Gastrocnemius medialis (tissue), 4 donors: Measurements from ENCODE around the gene TMEM161A. TPM values are rescaled to one million over a fixed set of nuclear protein-coding genes. Genes with fewer than 3 reads are reported as not detected.

Source experiments
- ATAC-seq, 2 donors: fragments of 150-250 bp; one replicate each; pipeline ENCODE4 v1.9.1; 2016
- DNase-seq, 2 donors: peaks; one replicate each; pipeline ENCODE4 v3.0.0-alpha.2; 2019
- H3K27ac ChIP-seq, 4 donors: fragments of 200-600 bp; sonication (generic); 1 replicate in 1 of 4; 2 replicates in 3 of 4; pipeline ENCODE4 v1.5.1; 2016 to 2018; ENCODE audit warnings: mild to moderate bottlenecking in 2 of 4, moderate library complexity in 1 of 4
- H3K27me3 ChIP-seq, 3 donors: fragments of 200-600 bp; sonication (generic) in 2 of 3; 1 replicate in 1 of 3; 2 replicates in 2 of 3; pipeline versions ENCODE4 v1.5.1 to v1.6.0; 2016 to 2019; ENCODE audit warnings: mild to moderate bottlenecking in 1 of 3, moderate library complexity in 1 of 3
- H3K36me3 ChIP-seq, 2 donors: fragments of 200-600 bp; sonication (generic) in 1 of 2; one replicate each; pipeline ENCODE4 v1.5.1; 2017 to 2018
- H3K4me1 ChIP-seq, 2 donors: fragments of 200-600 bp; sonication (generic) in 1 of 2; one replicate each; pipeline ENCODE4 v1.5.1; 2016 to 2017; ENCODE audit warnings: mild to moderate bottlenecking in 2 of 2
- H3K4me3 ChIP-seq, 4 donors: fragments of 200-600 bp; sonication (generic) in 3 of 4; 1 replicate in 1 of 4; 2 replicates in 3 of 4; pipeline ENCODE4 v1.5.1; 2016 to 2019; ENCODE audit warnings: mild to moderate bottlenecking in 2 of 4
- H3K9me3 ChIP-seq, 3 donors: fragments of 200-600 bp; sonication (generic) in 2 of 3; 1 replicate in 1 of 3; 2 replicates in 2 of 3; pipeline ENCODE4 v1.5.1; 2016 to 2019
- POLR2A ChIP-seq, 2 donors: fragments of 450-650 bp; IDR thresholded peaks; one replicate each; pipeline ENCODE4 v1.6.1; 2017; ENCODE audit warnings: antibody characterized with exemption in 2 of 2, mild to moderate bottlenecking in 2 of 2, moderate library complexity in 2 of 2
- in situ Hi-C, 4 donors: fragments of 200-750 bp; cut with MboI; loops; one replicate each; pipeline versions ENCODE4 v1.15.0 to v1.8.0; 2017; ENCODE audit warnings: low sequenced_read_pairs in 4 of 4
- intact Hi-C: fragments of 100-400 bp; cut with DNase I; formaldehyde crosslinking; loops from one replicate; pipeline ENCODE4 v1.15.1; 2023; ENCODE audit warnings: low total_unique reads
- total RNA-seq, 4 donors: library from RNA; depleted of rRNA; stranded (reverse); fragments of >200 nt; gene quantifications; one replicate each; pipeline versions ENCODE4 v1.1.0 to v1.2.3, GENCODE V29; 2016
- TF ChIP-seq, protein P1 (sequence below), 5 experiments: fragments of 450-650 bp in 3 of 5; fragments of 200-600 bp in 2 of 5; sonication (generic) in 2 of 5; IDR thresholded peaks in 4 of 5; conservative IDR thresholded peaks in 1 of 5; 1 replicate in 4 of 5; 2 replicates in 1 of 5; pipeline ENCODE4 v1.5.1; 2016 to 2019; ENCODE audit warnings: antibody characterized with exemption in 5 of 5, mild to moderate bottlenecking in 3 of 5, moderate library complexity in 3 of 5

Gene TMEM161A
- total RNA-seq, 4 donors from 2014 or later: 30.1 to 52.1 (median 42.8) TPM

DNA sequence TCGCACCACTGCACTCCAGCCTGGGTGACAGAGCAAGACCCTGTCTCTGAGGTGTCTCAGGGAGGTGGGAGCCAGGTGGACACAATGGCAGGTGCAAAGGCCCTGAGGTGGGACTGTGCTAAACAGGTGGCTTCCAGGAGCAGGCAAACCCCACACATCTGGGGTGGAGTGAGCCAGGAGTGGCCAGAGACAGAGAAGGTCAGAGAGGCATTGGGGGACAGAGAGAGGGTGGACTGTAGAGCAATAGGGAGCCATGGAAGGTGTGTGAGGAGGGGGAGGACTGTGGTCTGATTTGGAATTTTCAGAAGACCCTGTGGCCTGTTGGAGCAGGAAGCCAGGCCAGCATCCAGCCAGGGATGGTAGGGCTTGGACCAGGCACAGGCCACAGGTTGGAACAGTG, 27.1 kb upstream of the TMEM161A start:
- no peak overlapping the region for H3K4me3 ChIP-seq
- H3K4me1 ChIP-seq: peaks cover under 1 to 10% of the 10 kb centered on the region in 2 donors
- no peak for TF ChIP-seq POLR2A (IDR thresholded peaks at IDR 0.05)
- TF ChIP-seq, protein P1, sequence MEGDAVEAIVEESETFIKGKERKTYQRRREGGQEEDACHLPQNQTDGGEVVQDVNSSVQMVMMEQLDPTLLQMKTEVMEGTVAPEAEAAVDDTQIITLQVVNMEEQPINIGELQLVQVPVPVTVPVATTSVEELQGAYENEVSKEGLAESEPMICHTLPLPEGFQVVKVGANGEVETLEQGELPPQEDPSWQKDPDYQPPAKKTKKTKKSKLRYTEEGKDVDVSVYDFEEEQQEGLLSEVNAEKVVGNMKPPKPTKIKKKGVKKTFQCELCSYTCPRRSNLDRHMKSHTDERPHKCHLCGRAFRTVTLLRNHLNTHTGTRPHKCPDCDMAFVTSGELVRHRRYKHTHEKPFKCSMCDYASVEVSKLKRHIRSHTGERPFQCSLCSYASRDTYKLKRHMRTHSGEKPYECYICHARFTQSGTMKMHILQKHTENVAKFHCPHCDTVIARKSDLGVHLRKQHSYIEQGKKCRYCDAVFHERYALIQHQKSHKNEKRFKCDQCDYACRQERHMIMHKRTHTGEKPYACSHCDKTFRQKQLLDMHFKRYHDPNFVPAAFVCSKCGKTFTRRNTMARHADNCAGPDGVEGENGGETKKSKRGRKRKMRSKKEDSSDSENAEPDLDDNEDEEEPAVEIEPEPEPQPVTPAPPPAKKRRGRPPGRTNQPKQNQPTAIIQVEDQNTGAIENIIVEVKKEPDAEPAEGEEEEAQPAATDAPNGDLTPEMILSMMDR (IDR thresholded peaks at IDR 0.05 in 4 of 5, conservative IDR thresholded peaks at IDR 0.05 in 1 of 5): no peak
- ATAC-seq (no peak), DNase-seq (no peak)
- no peak overlapping the region for H3K27ac ChIP-seq
- H3K27me3 ChIP-seq: no peaks in the 10 kb centered on the region
- intact Hi-C loops (no loop called here), in situ Hi-C loops (no loop called here)
- no peaks in the 10 kb centered on the region for H3K9me3 ChIP-seq
- H3K36me3 ChIP-seq: no peaks in the 10 kb centered on the region

DNA sequence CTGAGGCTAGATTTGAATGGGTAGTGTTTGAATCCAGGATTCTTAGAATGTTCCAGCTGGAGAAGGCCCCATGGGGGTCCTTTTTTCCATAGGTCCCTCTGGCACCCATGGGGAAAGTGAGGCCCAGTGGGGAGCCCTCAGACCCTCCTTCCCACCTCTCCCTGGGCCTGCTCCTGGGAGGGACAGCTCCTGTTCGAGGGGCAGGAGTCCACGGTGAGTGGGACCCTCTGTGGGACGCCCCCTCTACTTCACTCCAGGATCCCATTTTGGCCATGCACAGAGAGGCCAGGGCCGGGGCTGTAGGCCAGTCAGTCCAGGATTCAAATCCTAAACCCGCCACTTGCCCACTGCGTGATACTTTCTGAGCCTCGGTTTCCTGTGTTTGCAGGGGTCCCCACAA, 24.2 kb upstream of the TMEM161A start:
- no peaks in the 10 kb centered on the region for H3K36me3 ChIP-seq
- intact Hi-C loops (no loop called here), in situ Hi-C loops (no loop called here)
- ATAC-seq (no peak), DNase-seq (no peak)
- no peak overlapping the region for H3K27ac ChIP-seq
- no peak overlapping the region for H3K4me3 ChIP-seq
- no peak for TF ChIP-seq POLR2A (IDR thresholded peaks at IDR 0.05)
- TF ChIP-seq, protein P1 (IDR thresholded peaks at IDR 0.05 in 4 of 5, conservative IDR thresholded peaks at IDR 0.05 in 1 of 5): no peak
- H3K4me1 ChIP-seq: no peaks in the 10 kb centered on the region
- no peaks in the 10 kb centered on the region for H3K27me3 ChIP-seq
- no peaks in the 10 kb centered on the region for H3K9me3 ChIP-seq

DNA sequence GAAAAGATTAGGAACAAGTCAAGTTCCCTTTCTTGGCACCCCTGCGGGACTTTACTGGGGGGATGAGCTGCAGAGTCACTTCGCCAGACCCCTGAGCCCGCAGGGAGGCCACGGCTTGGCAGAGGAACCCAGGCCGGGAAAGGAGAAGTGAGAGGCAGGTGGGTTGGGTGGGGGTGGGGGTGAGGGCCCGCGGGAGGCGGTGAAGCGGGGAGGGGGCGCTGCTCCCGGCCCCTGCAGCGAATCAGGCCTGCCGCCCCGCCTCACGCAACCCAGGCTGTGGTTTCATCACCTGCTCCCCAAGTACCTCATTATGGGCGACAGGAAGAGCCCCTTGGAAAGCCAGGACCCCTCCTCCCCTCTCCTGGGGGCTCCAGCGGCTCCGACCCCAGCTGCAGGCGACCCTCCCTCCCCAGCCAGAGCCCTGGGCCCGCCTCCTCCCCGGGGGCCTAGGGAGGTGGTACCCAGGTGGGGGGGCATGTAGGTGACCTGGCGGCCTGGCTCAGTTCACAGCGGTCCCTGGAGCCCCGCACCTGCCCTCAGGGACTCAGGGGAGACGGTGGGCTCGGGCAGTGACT, 22.3 kb upstream of the TMEM161A start:
- no peaks in the 10 kb centered on the region for H3K27me3 ChIP-seq
- TF ChIP-seq, protein P1 (IDR thresholded peaks at IDR 0.05 in 4 of 5, conservative IDR thresholded peaks at IDR 0.05 in 1 of 5): no peak
- no peak for TF ChIP-seq POLR2A (IDR thresholded peaks at IDR 0.05)
- in situ Hi-C loops (no loop called here), intact Hi-C loops (no loop called here)
- peaks cover 0 to 3% of the 10 kb centered on the region in 2 donors for H3K36me3 ChIP-seq
- no peaks in the 10 kb centered on the region for H3K9me3 ChIP-seq
- H3K4me3 ChIP-seq: no peak overlapping the region
- ATAC-seq (no peak), DNase-seq (no peak)
- no peak overlapping the region for H3K27ac ChIP-seq
- no peaks in the 10 kb centered on the region for H3K4me1 ChIP-seq

DNA sequence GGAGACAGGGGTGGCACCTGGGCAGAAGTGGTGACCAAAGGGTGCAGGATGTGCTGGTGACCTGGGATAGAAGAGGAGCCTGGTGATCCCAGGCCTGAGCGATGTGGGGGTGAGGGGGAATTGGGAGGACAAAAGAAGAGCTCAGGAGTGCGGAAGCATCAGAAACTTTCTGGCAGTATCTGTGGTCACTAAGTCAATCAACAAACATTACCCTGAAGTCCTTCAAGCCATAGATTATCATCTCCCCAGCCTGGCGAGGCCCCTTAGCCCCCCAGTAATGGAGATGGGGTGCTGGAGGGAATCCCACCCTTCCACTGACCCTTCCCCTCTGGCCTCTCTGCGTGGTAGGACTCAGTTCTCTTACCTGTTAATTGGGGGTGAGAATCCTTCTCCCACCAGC, 21.3 kb upstream of the TMEM161A start:
- Histone ChIP-seq H3K4me3 (no peak overlapping the region), H3K9me3 (no peaks in the 10 kb centered on the region), H3K36me3 (peaks cover 0 to 3% of the 10 kb centered on the region in 2 donors), H3K27me3 (no peaks in the 10 kb centered on the region), H3K4me1 (no peaks in the 10 kb centered on the region), H3K27ac (no peak overlapping the region)
- ATAC-seq (no peak), DNase-seq (no peak)
- in situ Hi-C loops: no loop called here
- intact Hi-C loops: no loop called here
- no peak for TF ChIP-seq POLR2A (IDR thresholded peaks at IDR 0.05)
- TF ChIP-seq, protein P1 (IDR thresholded peaks at IDR 0.05 in 4 of 5, conservative IDR thresholded peaks at IDR 0.05 in 1 of 5): no peak

DNA sequence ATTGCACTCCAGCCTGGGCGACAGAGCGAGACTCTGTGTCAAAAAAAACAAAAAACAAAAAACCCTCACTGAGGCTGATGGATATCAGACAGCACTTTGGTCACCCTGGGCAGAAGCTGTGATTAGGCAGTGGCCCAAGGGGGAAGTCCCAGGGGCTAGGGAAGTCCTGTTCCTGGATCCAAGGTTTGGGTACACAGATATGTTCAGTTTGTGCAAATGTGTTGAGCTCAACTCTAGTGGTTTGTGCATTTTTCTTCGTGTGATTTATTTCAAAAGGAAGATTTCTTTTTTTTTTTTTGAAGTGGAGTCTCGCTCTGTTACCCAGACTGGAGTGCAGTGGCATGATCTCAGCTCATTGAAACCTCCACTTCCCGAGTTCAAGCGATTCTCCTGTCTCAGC, 19.5 kb upstream of the TMEM161A start:
- Histone ChIP-seq H3K4me1 (no peaks in the 10 kb centered on the region), H3K9me3 (no peaks in the 10 kb centered on the region), H3K27ac (no peak overlapping the region), H3K27me3 (no peaks in the 10 kb centered on the region), H3K36me3 (peaks cover 0 to 3% of the 10 kb centered on the region in 2 donors), H3K4me3 (no peak overlapping the region)
- intact Hi-C loops: no loop called here
- ATAC-seq (no peak), DNase-seq (no peak)
- TF ChIP-seq, protein P1 (IDR thresholded peaks at IDR 0.05 in 4 of 5, conservative IDR thresholded peaks at IDR 0.05 in 1 of 5): no peak
- no peak for TF ChIP-seq POLR2A (IDR thresholded peaks at IDR 0.05)
- in situ Hi-C loops: no loop called here
